ENCODE measurements around the gene VWA8. TPM values are rescaled to one million over a fixed set of nuclear protein-coding genes. Genes with fewer than 3 reads are reported as not detected.

The VWA8 gene
- total and polyA plus RNA-seq, 2 experiments from 2014 or later, result 6.3 to 24.6 TPM

- Histone ChIP-seq H3K36me3 (ENCODE audit: insufficient read depth) (no peaks in the 10 kb centered on the region), H3K4me3 (no peak overlapping the region), H3K79me2 (replicated peaks; ENCODE audit: insufficient read depth) (no peaks in the 10 kb centered on the region), H3K27ac (ENCODE audit: low read depth) (no peak overlapping the region), H3K9me2 (ENCODE audit: insufficient read depth) (no peaks in the 10 kb centered on the region), H3K27me3 (ENCODE audit: insufficient read depth) (no peaks in the 10 kb centered on the region), H4K20me1 (replicated peaks; ENCODE audit: insufficient read depth) (no peaks in the 10 kb centered on the region), H3F3A (replicated peaks; ENCODE audit: low read depth) (no peaks in the 10 kb centered on the region), H3K4me1 (ENCODE audit: insufficient read depth) (no peaks in the 10 kb centered on the region), H2AFZ (no peak overlapping the region), H3K4me2 (no peak overlapping the region)
- Mint-ChIP-seq H3K27me3 (ENCODE audit: insufficient read depth, low read depth, poor library complexity) (peaks cover 1% of the 10 kb centered on the region), H3K27ac (no peak overlapping the region), H3K4me1 (peaks cover 3% of the 10 kb centered on the region; the same call in 1 of the 3 replicates), H3K4me3 (no peak overlapping the region), H3K36me3 (ENCODE audit: low read depth) (no peaks in the 10 kb centered on the region), H3K9me3 (no peaks in the 10 kb centered on the region)
- DNase-seq (ENCODE audit: low spot score) (peak; percentile 91), ATAC-seq (peak; percentile 98)
- TF ChIP-seq CTCF (conservative IDR thresholded peaks at IDR 0.05; ENCODE audit: low read depth in 2 of 2), result peak; percentile 85 to 95
- TF ChIP-seq ZNF114 (CRISPR knock-in tag; IDR thresholded peaks at IDR 0.05), result no peak
Observed at GRCh38 chr13:41668130-41668757, 292.7 kb downstream of the VWA8 start.

- no peak for DNase-seq (ENCODE audit: low spot score)
- peaks cover 3% of the 10 kb centered on the region; the same call in 1 of the 3 replicates for H3K4me1 Mint-ChIP-seq
- no peaks in the 10 kb centered on the region for H3F3A ChIP-seq (replicated peaks; ENCODE audit: low read depth)
- H3K27ac ChIP-seq (ENCODE audit: low read depth), result no peak overlapping the region
- no peak for ATAC-seq
- H3K4me3 ChIP-seq, result no peak overlapping the region
- no peaks in the 10 kb centered on the region for H3K79me2 ChIP-seq (replicated peaks; ENCODE audit: insufficient read depth)
- no peaks in the 10 kb centered on the region for H3K9me2 ChIP-seq (ENCODE audit: insufficient read depth)
- no peak overlapping the region for H3K4me3 Mint-ChIP-seq
- H2AFZ ChIP-seq, result no peak overlapping the region
- no peaks in the 10 kb centered on the region for H3K4me1 ChIP-seq (ENCODE audit: insufficient read depth)
- no peaks in the 10 kb centered on the region for H4K20me1 ChIP-seq (replicated peaks; ENCODE audit: insufficient read depth)
- H3K36me3 Mint-ChIP-seq (ENCODE audit: low read depth), result no peaks in the 10 kb centered on the region
- H3K27me3 ChIP-seq (ENCODE audit: insufficient read depth), result no peaks in the 10 kb centered on the region
- H3K27me3 Mint-ChIP-seq (ENCODE audit: insufficient read depth, low read depth, poor library complexity), result peaks cover 1% of the 10 kb centered on the region
- H3K4me2 ChIP-seq, result no peak overlapping the region
- no peaks in the 10 kb centered on the region for H3K36me3 ChIP-seq (ENCODE audit: insufficient read depth)
- H3K9me3 Mint-ChIP-seq, result no peaks in the 10 kb centered on the region
- no peak overlapping the region for H3K27ac Mint-ChIP-seq
- TF ChIP-seq ZNF114 (CRISPR knock-in tag; IDR thresholded peaks at IDR 0.05), result no peak
- no peak for TF ChIP-seq NANOG (IDR thresholded peaks at IDR 0.05; ENCODE audit: borderline replicate concordance)
- no peak for TF ChIP-seq CTCF (conservative IDR thresholded peaks at IDR 0.05; ENCODE audit: low read depth in 2 of 2)
- TF ChIP-seq POLR2AphosphoS5 (IDR thresholded peaks at IDR 0.05; ENCODE audit: low read depth), result no peak
- TF ChIP-seq ETS1 (IDR thresholded peaks at IDR 0.05), result no peak
- no peak for TF ChIP-seq EZH2phosphoT487 (IDR thresholded peaks at IDR 0.05; ENCODE audit: unreplicated experiment)
- TF ChIP-seq EZH2 (IDR thresholded peaks at IDR 0.05; ENCODE audit: low read depth, unreplicated experiment), result no peak
- TF ChIP-seq CREB1 (CRISPR knock-in tag; IDR thresholded peaks at IDR 0.05; ENCODE audit: low read depth), result no peak
- TF ChIP-seq, protein P1, sequence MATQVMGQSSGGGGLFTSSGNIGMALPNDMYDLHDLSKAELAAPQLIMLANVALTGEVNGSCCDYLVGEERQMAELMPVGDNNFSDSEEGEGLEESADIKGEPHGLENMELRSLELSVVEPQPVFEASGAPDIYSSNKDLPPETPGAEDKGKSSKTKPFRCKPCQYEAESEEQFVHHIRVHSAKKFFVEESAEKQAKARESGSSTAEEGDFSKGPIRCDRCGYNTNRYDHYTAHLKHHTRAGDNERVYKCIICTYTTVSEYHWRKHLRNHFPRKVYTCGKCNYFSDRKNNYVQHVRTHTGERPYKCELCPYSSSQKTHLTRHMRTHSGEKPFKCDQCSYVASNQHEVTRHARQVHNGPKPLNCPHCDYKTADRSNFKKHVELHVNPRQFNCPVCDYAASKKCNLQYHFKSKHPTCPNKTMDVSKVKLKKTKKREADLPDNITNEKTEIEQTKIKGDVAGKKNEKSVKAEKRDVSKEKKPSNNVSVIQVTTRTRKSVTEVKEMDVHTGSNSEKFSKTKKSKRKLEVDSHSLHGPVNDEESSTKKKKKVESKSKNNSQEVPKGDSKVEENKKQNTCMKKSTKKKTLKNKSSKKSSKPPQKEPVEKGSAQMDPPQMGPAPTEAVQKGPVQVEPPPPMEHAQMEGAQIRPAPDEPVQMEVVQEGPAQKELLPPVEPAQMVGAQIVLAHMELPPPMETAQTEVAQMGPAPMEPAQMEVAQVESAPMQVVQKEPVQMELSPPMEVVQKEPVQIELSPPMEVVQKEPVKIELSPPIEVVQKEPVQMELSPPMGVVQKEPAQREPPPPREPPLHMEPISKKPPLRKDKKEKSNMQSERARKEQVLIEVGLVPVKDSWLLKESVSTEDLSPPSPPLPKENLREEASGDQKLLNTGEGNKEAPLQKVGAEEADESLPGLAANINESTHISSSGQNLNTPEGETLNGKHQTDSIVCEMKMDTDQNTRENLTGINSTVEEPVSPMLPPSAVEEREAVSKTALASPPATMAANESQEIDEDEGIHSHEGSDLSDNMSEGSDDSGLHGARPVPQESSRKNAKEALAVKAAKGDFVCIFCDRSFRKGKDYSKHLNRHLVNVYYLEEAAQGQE (IDR thresholded peaks at IDR 0.05; ENCODE audit: unreplicated experiment), result no peak
Observed at GRCh38 chr13:41666644-41667043, 294.3 kb downstream of the VWA8 start.

Measured in GM23338 (cell line).